GM18498 (cell line): ENCODE data around the gene VIM.
A peak's percentile ranks its signal among the peaks of the same experiment; 100 is the strongest.

Source experiments
- ATAC-seq: cut with Tn5 transposase; IDR thresholded peaks from one replicate; pipeline ENCODE4 v1.9.1; 2021; ENCODE audit warnings: mild to moderate bottlenecking, moderate library complexity; ENCODE audit not compliant: unreplicated experiment

Gene VIM

DNA sequence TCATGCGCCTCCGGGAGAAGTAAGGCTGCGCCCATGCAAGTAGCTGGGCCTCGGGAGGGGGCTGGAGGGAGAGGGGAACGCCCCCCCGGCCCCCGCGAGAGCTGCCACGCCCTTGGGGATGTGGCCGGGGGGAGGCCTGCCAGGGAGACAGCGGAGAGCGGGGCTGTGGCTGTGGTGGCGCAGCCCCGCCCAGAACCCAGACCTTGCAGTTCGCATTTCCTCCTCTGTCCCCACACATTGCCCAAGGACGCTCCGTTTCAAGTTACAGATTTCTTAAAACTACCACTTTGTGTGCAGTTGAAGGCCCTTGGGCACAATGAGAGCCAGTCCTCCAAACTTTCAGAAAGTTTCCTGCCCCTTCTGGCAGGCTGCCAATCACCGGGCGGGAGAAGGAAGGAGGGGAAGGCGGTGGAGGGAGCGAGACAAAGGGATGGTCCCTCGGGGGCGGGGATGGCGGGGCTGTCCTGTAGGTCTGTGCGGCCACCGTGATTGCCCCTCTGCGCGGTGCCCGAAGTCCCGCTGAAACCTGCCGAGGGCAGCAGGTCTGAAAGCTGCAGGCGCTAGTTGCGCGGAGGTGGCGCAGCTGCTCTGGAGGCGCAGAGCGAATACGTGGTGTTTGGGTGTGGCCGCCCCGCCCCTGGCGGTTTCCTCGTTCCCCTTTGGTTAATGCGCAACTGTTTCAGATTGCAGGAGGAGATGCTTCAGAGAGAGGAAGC is 2.1 kb downstream of the VIM start:
- peak; percentile 58 for ATAC-seq

DNA sequence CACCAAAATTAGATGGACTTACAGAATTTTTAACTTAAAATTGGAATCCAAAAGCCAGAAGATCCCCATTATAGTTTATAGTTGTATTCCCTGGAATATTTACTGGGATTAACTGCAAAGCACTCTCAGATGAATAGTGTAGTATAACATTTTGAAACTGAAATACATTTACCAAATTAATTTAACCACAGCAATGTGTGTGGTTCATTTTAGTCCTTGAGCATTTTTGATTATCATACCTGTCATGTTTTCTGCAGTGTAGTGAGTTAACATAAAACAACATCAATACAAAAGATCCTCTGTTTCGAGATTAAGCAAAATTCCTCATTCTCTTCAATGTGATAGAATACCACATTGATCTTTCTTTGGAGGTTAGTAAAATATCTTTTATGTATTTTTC is 3.7 kb downstream of the VIM start:
- ATAC-seq: no peak

- ATAC-seq: no peak
Measured at GRCh38 chr10:17232276-17232960, 4.4 kb downstream of the VIM start.

DNA sequence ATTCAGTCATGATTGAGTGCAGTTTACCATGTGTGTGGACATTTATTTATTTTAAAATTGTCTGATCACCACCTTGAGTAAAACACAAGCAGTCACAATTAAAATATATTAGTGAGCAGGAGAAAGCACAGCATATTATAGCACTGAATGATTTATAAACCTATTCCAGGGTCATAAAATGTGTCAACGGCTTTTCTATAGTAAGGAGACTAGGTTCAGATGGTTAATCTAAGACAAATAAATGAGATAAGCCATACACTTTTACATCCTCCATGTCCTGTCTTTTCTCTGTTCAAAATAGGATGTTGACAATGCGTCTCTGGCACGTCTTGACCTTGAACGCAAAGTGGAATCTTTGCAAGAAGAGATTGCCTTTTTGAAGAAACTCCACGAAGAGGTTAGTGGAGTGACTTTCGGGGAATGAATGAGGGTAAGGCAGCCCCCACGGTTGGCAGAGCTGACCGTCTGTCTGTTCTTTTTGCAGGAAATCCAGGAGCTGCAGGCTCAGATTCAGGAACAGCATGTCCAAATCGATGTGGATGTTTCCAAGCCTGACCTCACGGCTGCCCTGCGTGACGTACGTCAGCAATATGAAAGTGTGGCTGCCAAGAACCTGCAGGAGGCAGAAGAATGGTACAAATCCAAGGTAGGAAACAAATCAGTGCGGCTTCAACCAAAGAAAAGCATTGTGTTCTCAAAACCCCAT is 5.4 kb downstream of the VIM start:
- ATAC-seq: no peak

GRCh38 chr10:17234431-17234945 is 6.4 kb downstream of the VIM start:
- ATAC-seq: no peak

GRCh38 chr10:17235136-17235535 is 7.1 kb downstream of the VIM start:
- no peak for ATAC-seq

DNA sequence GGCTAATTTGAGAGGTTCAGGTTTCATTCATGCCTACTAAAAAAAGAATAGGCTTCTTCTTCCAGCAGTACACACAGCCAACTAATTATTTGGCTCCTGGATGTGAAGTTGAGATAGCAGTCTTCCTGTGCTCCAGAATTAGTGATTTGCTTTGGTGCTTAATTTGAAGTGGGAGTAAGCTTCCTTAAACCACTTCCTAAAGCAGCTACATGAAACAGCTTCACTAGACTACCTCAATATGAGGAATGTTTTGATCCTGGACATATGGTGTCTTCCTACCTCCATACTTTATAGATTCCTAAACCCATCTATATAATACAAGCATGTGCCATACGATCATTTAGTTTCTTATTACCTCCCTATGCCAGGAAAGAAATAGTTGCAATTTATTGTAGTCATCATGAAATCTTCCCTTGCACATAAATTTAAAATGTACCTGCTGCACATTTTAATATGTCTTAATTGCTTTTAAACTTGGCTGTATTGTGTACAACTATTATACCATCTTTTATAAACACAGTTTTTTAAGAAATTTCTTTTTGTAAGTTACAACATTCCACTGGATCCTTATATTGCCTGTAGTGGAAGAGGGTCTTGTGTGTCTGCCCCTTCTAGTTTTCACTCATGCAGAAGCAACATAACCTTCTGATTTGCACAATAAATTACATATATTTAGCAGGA is 8.6 kb downstream of the VIM start:
- ATAC-seq: no peak

DNA sequence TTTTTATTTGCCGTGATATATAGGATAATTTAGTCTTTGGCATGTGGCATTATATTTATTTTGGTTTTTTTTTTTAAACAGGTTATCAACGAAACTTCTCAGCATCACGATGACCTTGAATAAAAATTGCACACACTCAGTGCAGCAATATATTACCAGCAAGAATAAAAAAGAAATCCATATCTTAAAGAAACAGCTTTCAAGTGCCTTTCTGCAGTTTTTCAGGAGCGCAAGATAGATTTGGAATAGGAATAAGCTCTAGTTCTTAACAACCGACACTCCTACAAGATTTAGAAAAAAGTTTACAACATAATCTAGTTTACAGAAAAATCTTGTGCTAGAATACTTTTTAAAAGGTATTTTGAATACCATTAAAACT is 9.1 kb downstream of the VIM start:
- no peak for ATAC-seq

DNA sequence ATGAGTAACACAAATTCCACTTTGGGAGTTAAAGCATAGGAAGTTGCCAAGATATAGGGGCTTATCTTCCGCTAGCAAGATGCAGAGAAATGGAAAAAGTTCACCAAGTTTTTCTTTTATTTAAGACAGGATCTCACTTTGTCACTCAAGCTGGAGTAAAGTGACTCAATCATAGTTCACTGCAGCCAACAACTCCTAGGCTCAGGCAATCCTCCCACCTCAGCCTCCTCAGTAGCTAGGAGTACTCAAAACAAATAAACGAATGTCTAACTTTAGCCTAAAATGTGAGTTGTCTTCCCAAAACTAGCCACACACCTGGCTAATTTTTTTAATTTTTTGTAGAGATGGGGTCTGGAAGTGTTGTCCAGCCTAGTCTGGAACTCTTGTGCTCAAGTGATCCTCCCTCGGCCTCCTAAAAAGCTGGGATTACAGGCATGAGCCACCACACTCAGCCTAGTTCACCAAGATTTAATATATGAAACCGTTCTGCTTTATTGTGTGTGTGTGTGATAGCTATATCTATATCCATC is 9.9 kb downstream of the VIM start:
- no peak for ATAC-seq

DNA sequence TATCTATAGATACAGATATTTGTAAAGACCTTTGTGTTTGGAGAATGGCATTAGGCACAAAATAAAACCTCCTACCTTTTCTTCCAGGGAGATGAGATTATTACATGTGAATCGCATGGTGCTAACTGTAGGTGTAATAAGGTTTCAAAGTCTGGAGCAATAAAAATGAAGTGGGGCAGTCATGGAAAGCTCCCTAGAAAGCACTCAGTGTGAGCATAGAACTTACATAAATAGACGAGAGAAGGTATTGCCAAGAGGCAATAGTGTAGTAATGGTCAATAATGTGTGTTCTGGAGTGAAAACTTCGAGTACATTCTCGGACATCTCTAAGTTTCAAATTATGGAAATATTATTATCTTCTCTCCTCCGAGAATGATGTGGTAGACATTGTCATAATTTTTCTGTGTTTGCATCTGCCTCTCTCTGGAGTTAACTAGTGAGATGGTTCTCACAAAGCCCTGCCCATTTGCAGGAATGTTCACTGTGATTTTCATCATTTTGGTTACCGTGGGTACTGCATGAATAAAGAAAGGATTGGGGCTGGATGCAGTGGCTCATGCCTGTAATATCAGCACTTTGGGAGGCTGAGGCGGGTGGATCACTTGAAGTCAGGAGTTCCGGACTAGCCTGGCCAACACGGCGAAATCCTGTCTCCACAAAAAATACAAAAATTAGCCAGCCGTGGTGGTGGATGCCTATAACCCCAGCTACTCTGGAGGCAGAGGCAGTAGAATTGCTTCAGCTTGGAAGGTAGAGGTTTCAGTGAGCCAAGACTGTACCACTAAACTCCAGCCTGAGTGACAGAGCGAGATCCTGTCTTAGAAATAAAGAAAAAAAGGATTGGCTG is 10.6 kb downstream of the VIM start:
- no peak for ATAC-seq

DNA sequence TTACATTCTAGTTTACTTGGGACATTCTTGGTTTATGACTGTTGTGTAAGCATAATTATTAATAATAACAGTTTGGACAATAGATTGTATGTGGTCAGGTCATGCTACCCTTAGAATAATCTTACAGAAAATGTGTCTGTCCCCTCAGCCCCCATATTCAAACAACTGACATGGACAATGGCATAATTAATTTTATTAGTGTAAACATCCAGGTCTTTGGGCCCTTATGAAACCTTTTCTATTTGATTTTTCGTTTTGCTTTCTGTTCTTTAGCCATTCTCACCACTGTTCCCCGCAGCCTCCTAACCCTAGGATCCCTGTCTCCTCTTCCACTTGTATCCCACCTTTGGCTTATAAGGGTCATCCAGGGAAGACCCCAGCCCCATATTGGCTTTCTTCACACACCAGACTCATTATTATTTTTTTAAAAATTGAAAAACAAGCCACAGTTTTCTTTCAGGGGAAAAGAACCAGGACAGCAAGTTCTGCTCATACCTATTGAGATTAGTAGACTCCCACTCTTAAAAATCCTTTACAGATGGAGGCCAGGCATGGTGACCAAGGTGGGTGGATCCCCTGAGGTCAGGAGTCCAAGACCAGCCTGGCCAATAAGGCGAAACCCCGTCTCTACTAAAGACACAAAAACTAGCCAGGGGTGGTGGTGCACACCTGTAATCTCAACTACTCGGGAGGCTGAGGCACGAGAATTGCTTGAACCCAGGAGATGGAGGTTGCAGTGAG is 11.5 kb downstream of the VIM start:
- no peak for ATAC-seq

GRCh38 chr10:17240096-17240495 is 12.1 kb downstream of the VIM start:
- no peak for ATAC-seq

- ATAC-seq: no peak
Measured at GRCh38 chr10:17240616-17241015, 12.6 kb downstream of the VIM start.

DNA sequence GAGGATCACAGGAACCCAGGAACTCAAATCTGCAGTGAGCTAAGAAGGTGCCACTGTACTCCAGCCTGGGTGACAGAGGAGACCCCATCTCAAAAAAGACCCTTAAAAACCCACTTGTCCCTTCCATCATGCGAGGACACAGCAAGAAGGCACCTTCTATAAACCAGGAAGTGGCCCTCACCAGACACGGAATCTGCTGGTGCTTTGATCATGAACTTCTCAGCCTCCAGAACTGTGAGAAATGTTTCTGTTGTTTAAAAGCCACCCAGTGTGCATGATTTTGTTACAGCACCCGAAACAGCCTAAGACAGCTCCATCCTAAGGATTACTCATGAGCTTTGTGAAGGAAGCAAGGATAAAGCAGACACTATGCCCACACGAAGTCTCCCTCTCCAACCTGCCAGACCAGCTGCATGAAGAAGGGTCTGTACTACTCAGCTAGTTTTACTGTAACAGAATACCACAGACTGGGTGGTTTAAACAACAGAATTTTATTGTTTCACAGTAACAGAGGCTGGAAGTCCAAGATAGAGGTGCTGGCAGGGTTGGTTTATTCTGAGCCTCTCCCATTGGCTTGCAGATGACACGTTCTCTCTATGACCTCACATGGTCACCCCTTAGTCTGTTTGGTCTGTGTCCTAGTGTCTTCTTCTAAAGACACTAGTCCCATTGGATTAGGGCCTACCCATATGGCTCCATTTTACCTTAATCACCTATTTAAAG is 13.7 kb downstream of the VIM start:
- no peak for ATAC-seq

DNA sequence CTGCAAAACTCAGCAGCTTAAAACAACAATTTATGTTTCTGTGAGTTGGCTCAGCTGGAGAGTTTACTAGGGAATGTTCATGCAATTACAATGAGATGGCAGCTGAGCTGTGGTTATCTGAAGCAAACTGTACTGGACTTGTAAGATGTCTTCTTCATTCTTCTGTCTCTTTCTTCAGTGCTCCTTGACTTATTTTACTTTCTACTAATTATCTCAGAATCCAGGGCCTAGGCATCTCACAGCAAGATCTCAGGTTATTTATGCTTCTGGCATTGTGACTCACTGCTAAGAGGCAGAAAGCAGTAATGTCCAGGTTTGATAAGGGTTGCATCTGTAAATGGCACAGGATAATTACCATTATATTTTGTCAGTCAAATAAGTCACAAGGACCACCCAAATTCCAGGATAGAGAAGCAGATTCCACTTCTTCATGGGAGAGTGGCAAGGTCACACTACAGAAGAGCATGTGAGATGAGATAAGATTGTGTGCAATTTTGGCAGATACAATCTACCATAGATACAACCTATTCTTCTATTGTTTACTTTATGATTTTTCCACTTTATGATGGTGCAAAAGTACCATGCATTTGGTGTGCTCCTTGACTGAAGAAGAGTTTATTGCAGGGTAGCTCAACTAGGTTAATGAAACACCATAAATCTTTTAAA is 16.8 kb downstream of the VIM start:
- no peak for ATAC-seq

- no peak for ATAC-seq
Measured at GRCh38 chr10:17247210-17247609, 19.2 kb downstream of the VIM start.

DNA sequence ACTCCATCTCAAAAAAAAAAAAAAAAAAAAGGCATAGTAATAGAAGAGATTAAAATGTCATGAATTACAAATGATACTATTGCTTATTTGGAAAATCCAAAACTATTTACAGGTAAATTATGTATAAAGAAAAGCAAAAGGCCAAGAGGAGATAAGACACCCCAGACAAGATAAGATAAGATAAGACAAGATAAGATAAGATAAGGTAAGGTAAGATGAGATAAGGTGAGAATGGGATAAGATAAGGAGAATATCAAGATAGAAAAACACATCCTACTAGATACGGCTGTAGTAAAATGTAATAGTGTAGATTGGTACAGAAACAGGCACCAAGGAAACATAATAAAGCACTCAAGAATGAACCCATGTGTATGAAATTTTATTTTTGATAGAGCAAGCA is 20.9 kb downstream of the VIM start:
- no peak for ATAC-seq

GRCh38 chr10:17249820-17250219 is 21.8 kb downstream of the VIM start:
- no peak for ATAC-seq
